HG02943 (cell line): Measurements from ENCODE around the gene RPAP3.
A peak's percentile ranks its signal among the peaks of the same experiment; 100 is the strongest.

ENCODE experiments used
- ATAC-seq: cut with Tn5 transposase; IDR thresholded peaks from one replicate; pipeline ENCODE4 v1.9.1; 2021; ENCODE audit warnings: mild to moderate bottlenecking, low read depth, moderate library complexity; ENCODE audit not compliant: unreplicated experiment

RPAP3 gene

GRCh38 chr12:47705566-47706425 is at the start of gene RPAP3:
TSS of gene RPAP3 (minus strand) at chr12:47706030. CDS start at chr12:47702840, 3,190 bp downstream.
- peak; percentile 86 for ATAC-seq

GRCh38 chr12:47754881-47755280 is 49.1 kb upstream of the RPAP3 start:
- ATAC-seq = peak; percentile 19

GRCh38 chr12:47754126-47754525 is 48.3 kb upstream of the RPAP3 start:
- ATAC-seq = no peak

GRCh38 chr12:47753021-47754001 is 47.5 kb upstream of the RPAP3 start:
- ATAC-seq = no peak

- no peak for ATAC-seq
These were observed 46.7 kb upstream of the RPAP3 start for GRCh38 chr12:47752552-47752951.

GRCh38 chr12:47752121-47752520 is 46.3 kb upstream of the RPAP3 start:
- ATAC-seq = no peak

- no peak for ATAC-seq
These were observed 45.7 kb upstream of the RPAP3 start for GRCh38 chr12:47751561-47751960.

- ATAC-seq = no peak
These were observed 45.2 kb upstream of the RPAP3 start for GRCh38 chr12:47750916-47751470.

- no peak for ATAC-seq
These were observed 44.5 kb upstream of the RPAP3 start for GRCh38 chr12:47750229-47750798.

GRCh38 chr12:47748899-47749298 is 43.1 kb upstream of the RPAP3 start:
- ATAC-seq = no peak

- ATAC-seq = no peak
These were observed 42.6 kb upstream of the RPAP3 start for GRCh38 chr12:47748507-47748828.

- no peak for ATAC-seq
These were observed 42.0 kb upstream of the RPAP3 start for GRCh38 chr12:47747596-47748506.

GRCh38 chr12:47747126-47747525 is 41.3 kb upstream of the RPAP3 start:
- ATAC-seq = no peak

- ATAC-seq = no peak
These were observed 40.7 kb upstream of the RPAP3 start for GRCh38 chr12:47746523-47746922.

GRCh38 chr12:47746073-47746472 is 40.2 kb upstream of the RPAP3 start:
- no peak for ATAC-seq

GRCh38 chr12:47745485-47746041 is 39.7 kb upstream of the RPAP3 start:
- ATAC-seq = no peak

GRCh38 chr12:47744778-47745436 is 39.1 kb upstream of the RPAP3 start:
- ATAC-seq = no peak

GRCh38 chr12:47744005-47744651 is 38.3 kb upstream of the RPAP3 start:
- no peak for ATAC-seq
